GM18951 (cell line): ENCODE measurements around the gene TTC12.

Source experiments
- POLR2A ChIP-seq: IDR thresholded peaks from 4 replicates; pipeline ENCODE4 v1.6.1; 2011; ENCODE audit warnings: mild to moderate bottlenecking; ENCODE audit not compliant: insufficient read length, insufficient read depth; ENCODE audit errors: extremely low read depth
- in situ Hi-C: fragments of 300-500 bp; cut with MboI; formaldehyde crosslinking; loops from one replicate; pipeline ENCODE4 v1.12.0; 2022; ENCODE audit warnings: low sequenced_read_pairs, mixed read lengths, inconsistent platforms; ENCODE audit not compliant: unreplicated experiment

TTC12 gene

GRCh38 chr11:113395782-113396336, 81.5 kb downstream of the TTC12 start:
- in situ Hi-C loops: no loop called here
- no peak for TF ChIP-seq POLR2A

DNA sequence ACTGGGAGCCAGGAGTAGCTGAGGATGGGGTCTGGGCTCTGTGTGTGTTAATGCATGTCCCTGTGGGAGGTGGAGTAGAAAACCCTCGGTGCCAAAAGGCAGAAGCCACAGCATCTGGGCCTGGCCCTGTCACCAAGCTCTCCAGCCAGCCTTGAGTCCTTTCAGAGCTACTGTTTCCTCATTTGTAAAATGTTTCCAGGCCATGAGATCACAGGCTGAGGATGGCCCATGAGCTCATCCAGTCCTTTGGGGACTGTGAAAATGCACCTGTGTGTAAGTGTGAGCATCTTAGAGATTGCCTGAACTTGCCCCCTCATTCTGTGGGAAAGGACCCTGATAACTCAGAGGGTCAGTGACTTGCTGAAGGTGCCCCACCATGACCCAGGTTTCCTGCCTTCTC, 82.3 kb downstream of the TTC12 start:
- no peak for TF ChIP-seq POLR2A
- in situ Hi-C loops: no loop called here

- in situ Hi-C loops: no loop called here
- no peak for TF ChIP-seq POLR2A
Observed at GRCh38 chr11:113397212-113397611, 82.8 kb downstream of the TTC12 start.

GRCh38 chr11:113397821-113398220, 83.4 kb downstream of the TTC12 start:
- in situ Hi-C loops: no loop called here
- no peak for TF ChIP-seq POLR2A

DNA sequence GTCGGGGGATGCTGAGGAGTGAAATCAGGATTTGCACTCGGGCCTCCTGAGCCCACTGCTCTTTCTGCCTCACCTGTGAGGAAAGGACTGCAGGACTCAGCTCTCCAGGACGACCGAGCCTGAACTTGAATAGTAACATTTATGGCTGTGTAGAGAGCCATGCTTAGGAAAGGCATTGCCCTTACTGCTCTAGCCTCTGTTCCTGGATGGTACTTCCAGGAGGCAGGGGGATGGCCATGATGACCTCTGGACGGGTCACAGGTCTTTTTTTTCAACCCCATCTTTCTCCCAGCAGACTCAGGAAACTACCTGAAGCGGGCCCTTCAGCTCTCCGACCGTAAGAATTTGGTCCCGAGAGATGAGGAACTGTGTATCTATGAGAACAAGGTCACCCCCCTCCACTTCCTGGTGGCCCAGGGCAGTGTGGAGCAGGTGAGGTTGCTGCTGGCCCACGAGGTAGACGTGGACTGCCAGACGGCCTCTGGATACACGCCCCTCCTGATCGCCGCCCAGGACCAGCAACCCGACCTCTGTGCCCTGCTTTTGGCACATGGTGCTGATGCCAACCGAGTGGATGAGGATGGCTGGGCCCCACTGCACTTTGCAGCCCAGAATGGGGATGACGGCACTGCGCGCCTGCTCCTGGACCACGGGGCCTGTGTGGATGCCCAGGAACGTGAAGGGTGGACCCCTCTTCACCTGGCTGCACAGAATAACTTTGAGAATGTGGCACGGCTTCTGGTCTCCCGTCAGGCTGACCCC, 84.5 kb downstream of the TTC12 start:
- in situ Hi-C loops: no loop called here
- TF ChIP-seq POLR2A: no peak

DNA sequence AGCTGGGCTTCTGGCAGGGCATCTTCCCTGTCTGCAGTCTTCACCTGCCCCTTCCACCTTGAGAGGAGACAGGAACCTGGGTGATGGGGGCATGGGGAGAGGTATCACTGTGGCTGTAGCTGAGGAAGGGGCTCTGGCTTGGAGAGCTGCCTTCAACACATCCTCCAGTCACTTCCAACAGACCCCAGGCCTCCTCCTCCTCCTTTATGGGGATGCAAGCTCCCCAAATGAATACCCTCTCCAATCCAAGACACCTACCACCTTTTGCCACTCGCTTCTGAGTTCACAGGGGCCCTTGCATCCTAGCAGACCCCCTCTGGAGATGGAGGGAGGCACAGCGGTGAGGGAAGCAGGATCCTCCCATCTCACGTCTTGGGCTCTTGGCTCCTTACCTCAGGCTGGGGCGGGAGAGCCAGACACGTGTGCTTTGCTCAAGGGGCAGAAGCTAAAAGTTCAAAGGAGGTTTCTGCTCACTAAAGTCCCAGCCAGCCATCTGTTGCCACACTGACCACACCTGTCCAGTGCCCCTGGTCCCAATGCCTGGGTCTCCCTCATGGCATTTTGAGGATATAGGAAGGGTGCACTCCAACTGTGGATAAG, 86.3 kb downstream of the TTC12 start:
- no peak for TF ChIP-seq POLR2A
- in situ Hi-C loops: no loop called here

GRCh38 chr11:113401718-113402117, 87.3 kb downstream of the TTC12 start:
- no peak for TF ChIP-seq POLR2A
- in situ Hi-C loops: no loop called here

DNA sequence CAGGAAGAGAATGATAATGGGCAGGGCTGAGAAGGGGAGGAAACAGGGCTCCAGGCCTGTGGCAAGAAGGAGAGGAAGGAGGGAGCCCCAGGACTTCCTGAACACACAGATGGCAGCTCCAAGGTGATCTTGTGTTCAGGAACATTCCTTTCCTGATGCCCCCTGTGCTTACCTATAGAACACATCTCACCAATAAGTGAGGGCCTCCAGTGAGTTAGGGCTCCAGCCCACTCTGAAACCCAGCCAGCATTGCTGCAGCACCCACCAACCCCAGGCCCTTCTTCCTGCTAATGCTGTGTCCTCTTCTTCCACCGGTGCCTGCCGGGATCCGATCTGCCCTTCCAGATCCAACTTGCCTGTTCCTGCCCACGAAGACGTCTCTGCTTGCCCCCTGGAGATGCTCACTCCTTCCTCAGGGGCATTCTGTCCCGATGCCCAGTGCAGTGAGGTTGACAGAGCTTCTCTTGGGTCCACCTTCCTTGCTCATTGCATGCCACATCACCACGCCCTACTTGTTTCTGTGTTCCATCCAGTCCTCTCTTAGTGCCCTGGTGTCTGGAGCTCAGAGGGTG, 90.6 kb downstream of the TTC12 start:
- TF ChIP-seq POLR2A: no peak
- in situ Hi-C loops: no loop called here

- no peak for TF ChIP-seq POLR2A
- in situ Hi-C loops: no loop called here
Observed at GRCh38 chr11:113405724-113406478, 91.5 kb downstream of the TTC12 start.

DNA sequence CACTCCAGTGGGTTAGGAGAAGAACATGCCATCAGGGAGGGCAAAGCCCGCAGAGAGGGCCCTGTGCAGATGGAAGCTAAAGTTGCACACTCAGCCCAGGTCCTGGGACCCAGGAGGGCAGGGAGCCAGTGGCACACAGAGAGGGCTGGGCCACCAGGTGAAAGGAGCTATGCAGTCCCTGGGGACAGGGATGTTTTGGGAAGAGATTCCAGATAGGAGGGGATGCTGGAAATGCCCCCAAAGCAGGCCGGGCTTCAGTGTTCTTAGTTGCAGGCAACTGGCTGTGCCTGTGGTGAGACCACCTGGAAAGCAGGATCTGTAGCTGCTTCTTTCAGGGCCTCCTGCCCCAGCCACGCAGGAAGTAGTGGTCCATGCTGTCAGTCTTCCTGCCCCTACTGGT, 92.8 kb downstream of the TTC12 start:
- in situ Hi-C loops: no loop called here
- TF ChIP-seq POLR2A: no peak

DNA sequence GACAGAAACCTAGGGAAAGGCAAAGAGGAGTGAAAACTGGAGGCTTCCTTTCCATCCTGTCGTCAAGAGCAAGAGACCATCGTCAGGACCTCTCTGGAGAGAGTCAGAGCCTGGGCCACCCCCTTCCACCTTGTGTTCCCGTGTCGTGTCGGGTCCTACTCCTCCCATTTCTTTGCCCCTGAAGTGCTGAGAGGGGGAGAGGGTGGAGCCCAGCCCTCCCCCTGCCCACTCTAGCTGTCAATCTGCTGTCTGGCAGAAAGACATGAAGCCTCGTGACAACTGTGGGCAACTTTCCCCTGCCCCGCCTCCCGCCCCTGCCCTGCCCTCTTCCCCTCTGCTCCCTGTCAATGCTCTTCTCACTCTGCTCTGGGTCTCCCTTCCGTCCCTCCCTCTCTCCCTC, 93.8 kb downstream of the TTC12 start:
- no peak for TF ChIP-seq POLR2A
- in situ Hi-C loops: no loop called here

DNA sequence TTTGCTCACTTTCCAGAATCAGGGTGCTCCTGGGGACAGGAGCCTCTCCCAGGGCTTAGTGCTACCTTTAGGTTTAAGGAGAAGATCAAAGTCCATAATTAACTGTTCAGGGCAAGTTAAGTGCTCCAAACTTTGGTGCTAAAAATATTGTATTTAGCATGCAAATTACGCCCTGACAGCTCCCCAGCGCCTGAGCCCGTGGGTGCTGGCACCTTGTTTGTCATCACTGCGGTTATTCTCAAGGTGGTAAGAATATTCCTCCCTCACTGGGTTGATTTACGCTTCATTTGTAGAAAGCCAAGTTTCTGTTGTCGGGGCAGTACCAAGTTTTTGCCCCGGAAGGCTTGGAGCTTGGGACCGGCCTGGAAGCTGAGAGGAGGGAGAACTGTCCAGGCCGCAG, 94.5 kb downstream of the TTC12 start:
- TF ChIP-seq POLR2A: no peak
- in situ Hi-C loops: no loop called here

DNA sequence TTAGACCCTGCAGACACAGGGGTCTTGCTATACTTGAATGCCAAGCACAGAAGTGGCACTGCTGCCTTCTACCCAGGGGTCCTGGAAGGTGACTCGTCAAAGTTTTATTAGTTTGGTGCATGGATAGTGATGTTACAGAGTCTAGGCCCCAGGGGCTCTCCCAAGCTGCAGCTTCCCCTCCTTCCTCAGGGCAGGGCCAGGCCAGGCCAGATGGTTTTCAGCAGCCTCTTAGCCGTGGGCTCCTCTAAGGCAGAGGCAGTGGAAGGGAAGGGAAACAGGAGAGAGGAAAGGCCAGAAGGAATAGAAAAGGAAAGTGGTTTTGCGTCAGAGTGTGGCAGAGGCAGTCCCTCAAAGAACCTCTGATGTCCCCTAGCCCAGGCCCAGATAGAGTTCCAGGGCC, 95.1 kb downstream of the TTC12 start:
- TF ChIP-seq POLR2A: no peak
- in situ Hi-C loops: no loop called here
